HG03025 (cell line): ENCODE results near the gene POLRMT.
"Not testable (repeated sequence)": the region's sequence is repeated elsewhere in the genome, so short reads cannot be mapped to it uniquely, and the experiment has no call there.

Source experiments
- ATAC-seq: cut with Tn5 transposase; IDR thresholded peaks from one replicate; pipeline ENCODE4 v1.9.1; 2021; ENCODE audit warnings: mild to moderate bottlenecking, moderate library complexity; ENCODE audit not compliant: unreplicated experiment, low FRiP score

Gene POLRMT

DNA sequence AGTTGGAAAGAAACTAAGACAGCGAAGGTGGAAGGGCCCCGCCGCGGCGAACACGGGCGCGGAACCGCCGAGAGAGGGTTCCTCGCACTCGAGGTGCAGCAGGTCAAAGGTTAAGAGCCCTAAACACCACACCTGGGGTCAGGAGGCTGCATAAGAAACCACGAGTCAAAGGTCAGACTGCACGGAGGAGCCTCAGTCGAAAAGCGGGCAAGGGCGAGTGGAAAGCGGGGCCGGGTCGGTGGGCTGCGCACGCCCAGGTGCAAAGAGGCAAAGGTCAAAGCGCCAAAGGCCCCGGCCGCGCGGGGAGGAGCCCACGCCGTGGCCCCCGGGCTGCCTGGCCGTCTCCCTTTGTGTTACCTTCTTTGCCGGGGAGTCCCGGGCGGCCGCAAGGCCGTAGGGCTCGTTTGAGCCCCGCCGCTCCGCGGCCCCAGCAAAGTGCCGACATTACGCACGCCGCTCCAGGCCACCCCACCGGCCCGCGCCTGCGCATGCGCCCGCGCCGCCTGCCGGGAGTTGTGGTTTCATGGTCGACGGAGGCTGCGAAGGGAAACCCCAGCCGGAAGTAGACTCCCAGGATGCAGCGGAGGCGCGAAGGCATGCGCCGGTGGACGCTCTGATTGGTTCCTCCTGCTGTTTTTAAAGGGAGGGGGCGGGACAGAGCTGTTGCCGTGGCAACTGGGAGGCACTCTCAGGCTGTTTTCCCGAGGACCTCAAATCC lies at the start of gene POLRMT:
Gene POLRMT (minus strand): TSS at position 470 of the 718 bp plus-strand sequence. CDS start 25 bp downstream, at position 445.
- peak; percentile 75 for ATAC-seq

DNA sequence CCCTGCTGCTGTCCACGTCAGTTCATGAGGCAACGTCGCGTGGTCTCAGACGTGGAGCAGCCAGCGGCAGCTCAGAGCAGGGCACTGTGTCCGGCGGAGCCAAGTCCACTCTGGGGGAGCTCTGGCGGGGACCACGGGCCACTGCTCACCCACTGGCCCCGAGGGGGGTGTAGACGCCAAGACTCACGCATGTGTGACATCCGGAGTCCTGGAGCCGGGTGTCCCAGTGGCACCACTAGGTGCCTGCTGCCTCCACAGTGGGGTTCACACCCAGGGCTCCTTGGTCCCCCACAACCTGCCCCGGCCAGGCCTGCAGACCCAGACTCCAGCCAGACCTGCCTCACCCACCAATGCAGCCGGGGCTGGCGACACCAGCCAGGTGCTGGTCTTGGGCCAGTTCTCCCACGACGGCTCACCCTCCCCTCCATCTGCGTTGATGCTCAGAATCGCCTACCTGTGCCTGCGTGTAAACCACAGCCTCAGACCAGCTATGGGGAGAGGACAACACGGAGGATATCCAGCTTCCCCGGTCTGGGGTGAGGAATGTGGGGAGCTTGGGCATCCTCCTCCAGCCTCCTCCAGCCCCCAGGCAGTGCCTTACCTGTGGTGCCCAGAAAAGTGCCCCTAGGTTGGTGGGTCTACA lies 49.5 kb upstream of the POLRMT start:
- ATAC-seq, result no peak

DNA sequence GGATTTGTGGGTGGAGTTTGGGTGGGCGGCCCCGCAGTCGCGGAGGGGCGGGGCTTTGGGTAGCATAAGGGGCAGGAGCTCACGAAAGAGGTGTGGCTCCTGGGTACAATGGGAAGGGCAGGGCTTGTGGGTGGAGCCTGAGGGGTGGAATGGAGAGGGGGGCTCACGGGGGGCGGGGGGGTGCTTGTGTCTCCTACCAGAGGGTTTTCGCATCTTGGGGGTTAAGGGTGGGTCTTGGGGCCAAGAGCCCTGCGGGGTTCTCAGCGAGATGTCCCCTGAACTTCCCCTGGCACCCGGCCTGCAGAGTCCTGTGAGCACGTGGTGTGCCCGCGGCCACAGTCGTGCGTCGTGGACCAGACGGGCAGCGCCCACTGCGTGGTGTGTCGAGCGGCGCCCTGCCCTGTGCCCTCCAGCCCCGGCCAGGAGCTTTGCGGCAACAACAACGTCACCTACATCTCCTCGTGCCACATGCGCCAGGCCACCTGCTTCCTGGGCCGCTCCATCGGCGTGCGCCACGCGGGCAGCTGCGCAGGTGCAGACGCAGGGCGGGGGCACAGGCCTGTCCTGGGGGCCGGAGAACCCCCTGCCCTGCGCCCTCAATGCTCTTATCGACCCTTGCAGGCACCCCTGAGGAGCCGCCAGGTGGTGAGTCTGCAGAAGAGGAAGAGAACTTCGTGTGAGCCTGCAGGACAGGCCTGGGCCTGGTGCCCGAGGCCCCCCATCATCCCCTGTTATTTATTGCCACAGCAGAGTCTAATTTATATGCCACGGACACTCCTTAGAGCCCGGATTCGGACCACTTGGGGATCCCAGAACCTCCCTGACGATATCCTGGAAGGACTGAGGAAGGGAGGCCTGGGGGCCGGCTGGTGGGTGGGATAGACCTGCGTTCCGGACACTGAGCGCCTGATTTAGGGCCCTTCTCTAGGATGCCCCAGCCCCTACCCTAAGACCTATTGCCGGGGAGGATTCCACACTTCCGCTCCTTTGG lies 48.0 kb upstream of the POLRMT start:
- ATAC-seq, result no peak

DNA sequence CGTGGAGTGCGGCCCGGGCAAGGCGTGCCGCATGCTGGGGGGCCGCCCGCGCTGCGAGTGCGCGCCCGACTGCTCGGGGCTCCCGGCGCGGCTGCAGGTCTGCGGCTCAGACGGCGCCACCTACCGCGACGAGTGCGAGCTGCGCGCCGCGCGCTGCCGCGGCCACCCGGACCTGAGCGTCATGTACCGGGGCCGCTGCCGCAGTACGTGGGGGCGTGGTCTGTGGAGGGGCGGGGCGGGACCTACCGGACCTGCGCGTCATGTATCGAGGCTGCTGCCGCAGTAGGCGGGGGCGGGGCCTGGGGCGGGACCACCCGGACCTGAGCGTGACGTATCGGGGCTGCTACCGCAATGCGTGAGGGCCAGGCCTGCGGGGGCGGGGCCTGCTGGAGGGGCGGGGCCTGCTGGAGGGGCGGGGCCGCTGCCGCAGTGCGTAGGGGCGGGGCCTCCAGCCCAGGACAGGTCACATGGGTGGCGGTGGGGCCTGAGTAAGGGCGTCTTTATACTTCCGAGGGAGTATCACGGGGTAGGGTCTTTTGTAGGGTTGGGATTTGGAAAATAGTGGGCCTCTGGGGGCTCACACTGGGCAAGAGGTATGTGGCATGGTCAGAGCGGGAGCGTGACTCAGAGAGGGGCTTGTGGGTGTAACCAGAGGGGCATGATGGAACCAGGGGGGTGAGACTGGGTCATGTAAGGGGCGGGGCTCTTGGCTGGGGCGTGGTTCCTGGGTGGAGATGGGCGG lies 47.1 kb upstream of the POLRMT start:
- peak; percentile 69 for ATAC-seq

DNA sequence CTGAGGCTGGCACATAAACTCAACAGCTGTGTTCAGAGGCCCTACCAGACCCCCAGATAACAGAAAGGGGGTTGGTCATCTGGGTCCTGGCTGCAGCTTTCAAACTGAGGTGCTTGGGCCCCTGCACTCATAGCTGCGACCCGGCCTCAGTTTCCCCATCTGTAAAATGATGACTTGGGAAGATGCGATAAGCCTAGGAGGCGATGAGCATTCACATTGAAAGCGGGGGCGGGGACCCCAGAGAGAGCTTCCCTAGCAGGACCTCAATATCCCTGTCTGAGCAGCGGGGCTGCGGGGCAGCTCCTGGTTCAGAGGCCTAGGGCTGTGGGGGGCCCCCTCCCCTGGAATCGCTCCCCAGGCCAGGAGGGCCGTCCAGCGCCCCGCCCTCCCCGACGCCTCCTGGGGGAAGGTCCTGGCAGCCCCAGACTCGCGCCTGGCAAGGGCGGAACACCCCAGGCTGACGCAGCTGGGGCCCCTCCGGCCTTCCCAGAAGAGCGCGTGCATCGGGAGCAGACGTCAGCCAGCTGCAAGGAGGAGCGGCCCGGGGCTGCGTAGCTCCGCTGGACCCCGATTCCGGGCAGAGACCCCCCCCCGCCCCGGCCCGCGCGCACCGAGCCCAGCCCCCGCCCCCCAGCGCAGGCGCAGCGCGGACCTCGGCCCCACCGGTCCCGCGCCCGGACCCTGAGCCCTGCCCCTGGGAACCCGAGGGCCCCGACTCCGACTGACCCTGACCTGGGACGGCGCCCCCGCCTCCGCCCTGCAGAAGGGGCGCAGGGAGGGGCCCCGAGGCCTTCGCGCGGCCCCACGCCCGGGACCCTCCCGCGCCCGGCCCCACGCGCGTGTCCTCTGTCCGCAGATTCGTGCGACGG lies 46.3 kb upstream of the POLRMT start:
- ATAC-seq, result peak; percentile 13

DNA sequence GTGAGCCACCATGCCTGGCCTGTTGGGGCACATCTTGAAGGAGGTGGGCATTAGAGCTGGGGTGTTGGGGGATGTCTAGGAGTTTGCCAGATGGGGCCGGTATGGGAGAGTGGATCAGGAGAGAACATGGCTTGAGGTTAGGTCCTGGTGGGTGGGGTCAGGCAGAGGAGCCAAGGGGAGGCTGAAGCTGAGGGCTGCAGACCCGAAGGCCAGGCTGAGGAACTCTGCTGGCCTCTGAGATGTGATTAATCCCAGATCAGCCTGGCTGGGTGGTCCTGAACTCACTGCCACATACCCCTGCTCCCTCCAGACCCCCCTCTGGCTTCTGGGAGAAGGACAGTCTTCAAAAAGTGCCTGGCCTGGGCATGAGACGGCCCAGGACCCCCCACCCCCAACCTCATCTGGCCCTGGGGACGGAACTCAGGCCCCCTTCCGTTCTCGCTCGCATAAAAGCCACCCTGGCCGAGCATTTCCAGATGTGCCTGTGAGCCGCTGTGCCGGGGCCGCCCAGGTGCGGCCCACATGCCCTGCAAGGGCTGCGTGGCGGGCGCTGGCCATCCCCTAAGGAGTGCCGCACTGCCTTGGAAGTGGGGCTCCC lies 45.6 kb upstream of the POLRMT start:
- ATAC-seq, result no peak

DNA sequence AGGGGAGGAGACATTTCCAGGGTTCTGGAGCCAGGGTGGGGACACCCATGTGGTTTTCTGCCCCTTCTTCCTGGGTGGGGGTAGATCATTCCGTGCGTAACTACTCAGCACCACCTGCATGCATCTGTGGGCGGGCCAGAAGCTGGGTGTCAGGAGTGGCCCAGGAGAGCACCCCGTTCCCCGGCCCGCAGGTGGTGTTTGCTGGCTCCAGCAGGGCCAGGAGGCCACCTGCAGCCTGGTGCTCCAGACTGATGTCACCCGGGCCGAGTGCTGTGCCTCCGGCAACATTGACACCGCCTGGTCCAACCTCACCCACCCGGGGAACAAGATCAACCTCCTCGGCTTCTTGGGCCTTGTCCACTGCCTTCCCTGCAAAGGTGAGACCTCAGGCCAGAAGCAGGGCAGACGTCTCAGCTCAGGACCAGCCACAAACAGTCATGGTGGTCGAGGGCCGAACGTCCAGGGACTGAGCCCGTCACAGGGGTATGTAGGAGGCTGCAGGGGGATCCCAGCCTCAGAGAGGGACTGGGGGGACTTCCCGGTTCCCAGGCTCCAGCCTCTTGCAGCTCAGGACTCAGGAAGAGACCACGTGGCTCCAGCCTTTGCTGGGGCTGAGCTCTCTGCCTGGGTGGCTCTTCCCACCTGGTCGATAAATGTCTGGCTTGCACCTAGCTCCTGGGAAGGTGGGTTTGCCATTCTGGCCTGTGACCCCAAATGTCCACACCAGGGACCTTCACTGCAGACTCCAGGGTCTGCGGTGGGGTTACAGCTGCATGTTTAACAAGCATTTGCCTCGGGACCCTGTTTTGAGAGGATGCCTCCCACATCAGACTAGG lies 44.5 kb upstream of the POLRMT start:
- ATAC-seq, result no peak

DNA sequence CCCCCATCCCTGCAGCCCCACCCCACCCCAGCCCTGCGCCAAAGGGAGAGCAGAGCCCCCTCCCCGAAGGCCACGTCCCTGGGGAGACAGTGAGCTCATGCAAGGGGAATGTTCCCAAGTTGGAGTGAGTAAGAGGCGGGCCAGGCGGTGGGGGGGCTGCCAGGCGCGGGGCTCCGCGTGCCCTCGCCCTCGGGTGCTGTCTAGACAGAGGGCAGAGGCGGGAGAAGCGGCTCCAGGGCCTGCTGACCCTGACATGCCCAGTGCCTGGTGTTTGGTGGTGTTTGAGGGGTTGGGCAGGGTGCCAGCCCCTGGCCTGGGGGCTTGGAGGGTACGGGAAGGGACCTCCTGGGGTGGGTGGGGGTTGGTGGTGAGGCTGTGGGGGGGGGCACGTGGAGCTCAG lies 43.9 kb upstream of the POLRMT start:
- ATAC-seq, result no peak

DNA sequence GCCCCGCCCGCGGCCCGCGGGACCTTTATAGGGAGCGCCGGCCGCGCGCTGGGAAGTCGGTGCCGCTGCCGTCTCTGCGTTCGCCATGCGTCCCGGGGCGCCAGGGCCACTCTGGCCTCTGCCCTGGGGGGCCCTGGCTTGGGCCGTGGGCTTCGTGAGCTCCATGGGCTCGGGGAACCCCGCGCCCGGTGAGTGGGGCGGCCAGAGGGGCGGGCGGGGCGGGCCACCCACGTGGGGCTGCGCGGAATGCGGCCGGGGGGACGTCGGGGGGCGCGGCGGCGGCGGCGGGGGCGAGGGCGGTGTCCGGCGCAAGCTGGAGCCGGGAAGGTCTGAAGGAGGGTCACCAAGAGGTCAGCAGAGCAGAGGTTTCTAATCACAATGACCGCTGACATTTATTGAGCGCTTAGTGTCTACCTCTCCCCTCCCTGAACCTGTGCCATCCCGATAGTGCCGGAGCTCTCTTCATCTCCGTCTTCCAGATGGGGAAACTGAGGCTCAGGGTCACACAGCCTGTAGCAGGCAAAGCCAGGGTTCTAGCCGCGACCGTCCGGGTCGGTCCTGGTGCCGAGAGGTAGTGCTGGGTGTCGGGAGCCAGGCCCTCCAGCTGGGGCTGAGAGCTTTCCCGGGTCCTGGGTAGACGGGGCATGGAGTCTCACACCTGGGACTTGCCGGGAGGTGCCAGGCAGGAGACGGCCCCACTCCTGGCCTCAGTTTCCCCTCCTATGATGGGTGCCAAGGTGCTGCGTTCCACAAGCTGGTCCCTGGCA lies 43.2 kb upstream of the POLRMT start, which contains the start of gene FSTL3:
Gene FSTL3 (plus strand): TSS at position 54 of the 767 bp plus-strand sequence. CDS start 32 bp downstream, at position 86.
- no peak for ATAC-seq

DNA sequence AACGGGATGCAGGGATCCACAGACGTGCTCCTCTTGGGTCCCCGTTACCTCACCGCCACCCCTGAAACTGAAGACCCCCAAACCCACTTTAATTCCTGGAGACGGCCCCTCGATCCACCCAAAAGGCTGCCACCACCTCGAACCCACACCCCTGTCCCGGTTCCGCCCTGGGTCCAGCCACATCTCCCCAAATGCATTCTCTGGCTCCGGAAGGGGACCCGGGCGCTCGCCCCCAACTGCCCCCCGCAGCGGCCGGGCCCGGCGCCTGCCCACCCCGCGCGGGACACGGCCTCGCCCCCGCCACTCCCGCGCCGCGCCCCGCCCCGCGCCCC lies 42.6 kb upstream of the POLRMT start:
- no peak for ATAC-seq

DNA sequence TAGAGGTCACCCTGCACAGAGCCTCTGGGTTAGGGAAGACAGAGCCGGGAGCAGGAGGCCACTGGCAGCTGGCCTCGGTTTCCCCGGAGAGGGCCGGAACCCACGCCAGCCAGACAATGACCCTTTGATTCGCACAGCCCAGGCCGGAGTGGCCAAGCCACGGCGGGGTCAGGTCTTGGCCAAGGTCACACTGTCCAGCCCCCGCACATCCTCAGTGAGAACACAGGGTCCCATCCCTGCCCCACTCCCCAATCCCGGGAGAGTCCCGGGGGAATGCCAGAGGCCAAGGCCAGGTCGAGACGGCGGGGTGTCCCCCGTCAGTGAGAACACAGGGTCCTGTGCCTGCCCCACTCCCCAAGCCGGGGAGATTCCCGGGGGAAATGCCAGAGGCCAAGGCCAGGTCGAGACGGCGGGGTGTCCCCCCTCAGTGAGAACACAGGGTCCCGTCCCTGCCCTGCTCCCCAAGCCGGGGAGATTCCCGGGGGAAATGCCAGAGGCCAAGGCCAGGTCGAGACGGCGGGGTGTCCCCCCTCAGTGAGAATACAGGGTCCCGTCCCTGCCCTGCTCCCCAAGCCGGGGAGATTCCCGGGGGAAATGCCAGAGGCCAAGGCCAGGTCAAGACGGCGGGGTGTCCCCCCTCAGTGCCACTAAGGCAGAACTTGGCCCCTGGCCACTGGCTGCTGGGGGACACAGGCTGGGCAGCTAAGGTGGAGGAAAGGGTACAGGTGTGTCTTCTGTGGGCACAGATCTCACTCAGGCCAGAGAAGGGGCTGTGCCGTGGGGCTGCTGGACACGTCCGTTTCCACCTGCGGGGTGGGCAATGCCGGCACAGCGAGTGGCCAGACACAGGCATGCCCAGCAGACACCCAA lies 41.2 kb upstream of the POLRMT start:
- ATAC-seq, result no peak

DNA sequence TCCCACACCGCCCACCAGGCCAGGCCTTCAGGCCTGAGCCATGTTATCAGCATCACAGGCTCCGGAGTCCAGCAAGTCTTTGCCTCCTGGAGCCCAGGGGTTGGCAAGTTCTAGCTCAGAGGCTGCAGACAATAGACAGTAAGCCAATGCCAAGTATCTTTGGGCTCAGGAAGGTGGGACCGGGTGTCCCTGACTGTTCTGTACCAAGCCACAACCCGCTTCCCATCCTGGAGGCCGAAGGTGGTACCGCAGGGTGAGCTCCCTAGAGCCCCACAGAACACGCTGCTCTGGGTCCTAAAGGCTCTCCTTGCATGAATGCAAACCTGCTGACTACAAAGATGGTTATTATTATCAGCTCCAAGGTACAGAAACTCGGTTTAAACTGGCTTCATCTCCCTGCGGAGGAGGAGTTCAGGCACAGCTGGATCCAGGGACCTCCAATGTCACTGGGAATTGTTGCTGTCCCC lies 37.3 kb upstream of the POLRMT start:
- no peak for ATAC-seq

DNA sequence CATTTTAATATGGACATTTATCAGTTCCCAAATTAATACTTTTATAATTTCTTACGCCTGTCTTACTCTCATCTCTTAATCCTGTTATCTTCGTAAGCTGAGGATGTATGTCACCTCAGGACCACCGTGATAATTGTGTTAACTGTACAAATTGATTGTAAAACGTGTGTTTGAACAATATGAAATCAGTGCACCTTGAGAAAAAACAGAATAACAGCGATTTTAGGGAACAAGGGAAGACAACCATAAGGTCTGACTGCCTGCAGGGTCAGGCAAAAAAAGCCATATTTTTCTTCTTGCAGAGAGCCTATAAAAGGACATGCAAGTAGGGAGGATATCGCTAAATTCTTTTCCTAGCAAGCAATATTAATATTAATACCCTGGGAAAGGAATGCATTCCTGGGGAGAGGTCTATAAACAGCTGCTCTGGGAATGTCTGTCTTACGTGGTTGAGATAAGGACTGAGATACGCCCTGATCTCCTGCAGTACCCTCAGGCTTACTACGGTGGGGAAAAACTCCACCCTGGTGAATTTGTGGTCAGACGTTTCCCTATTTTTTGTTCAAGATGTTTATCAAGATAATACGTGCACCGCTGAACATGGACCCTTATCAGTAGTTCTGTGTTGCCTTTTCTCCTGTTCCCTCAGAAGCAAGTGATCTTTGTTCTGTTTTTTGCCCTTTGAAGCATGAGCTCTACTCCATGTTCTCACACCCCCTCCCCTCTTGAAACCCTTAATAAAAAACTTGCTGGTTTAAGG lies 35.5 kb upstream of the POLRMT start:
- ATAC-seq, result not testable (repeated sequence)

DNA sequence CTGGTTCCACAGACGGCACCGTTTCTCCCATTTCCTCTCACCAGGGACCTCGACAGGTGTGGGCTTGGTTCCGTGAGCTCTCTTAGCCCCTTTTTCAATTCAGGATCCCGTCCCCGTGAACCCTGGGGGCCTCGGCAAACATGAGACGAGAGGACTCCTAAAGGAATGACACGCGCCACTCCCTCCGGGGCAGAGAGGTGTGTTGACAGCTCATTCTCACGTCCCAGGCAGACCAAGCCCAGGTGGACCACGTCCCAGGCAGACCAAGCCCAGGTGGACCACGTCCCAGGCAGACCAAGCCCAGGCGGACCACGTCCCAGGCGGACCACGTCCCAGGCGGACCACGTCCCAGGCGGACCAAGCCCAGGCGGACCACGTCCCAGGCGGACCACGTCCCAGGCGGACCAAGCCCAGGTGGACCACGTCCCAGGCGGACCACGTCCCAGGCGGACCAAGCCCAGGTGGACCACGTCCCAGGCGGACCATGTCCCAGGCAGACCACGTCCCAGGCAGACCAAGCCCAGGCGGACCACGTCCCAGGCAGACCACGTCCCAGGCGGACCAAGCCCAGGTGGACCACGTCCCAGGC lies 33.7 kb upstream of the POLRMT start:
- ATAC-seq, result not testable (repeated sequence)

DNA sequence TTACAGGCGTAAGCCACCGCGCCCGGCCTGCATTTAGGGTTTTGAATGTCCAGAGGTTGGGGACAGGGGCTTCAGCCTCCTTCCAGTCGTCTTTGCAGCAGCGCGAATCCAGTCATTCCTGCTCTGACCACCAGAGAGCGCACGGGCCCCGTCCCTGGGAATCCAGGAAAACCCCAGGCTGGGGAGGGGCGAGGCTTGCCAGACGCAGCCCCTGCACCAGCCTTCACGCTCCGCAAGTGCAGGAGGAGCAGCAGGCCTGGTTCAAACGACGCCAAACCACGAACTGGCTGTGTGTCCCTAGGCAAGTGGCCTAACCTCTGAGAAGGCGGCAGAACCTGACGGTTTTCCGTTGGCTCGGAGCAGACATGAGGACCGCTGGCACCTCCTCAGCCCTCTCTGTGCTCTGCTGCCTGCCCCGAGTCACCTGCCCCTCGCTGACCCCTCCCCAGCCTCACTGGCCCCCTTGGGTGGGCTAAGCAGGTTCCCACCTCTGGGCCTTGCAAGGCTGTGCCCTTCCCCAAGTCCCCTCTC lies 31.6 kb upstream of the POLRMT start:
- ATAC-seq, result no peak
